Stimulated activated naive CD8-positive, alpha-beta T cell treated with anti-CD3 and anti-CD28 coated beads, Interleukin-15, amount 100 ng/mL, for 72 hours (primary cell): ENCODE results near the gene TMEM72.
A peak's percentile ranks its signal among the peaks of the same experiment; 100 is the strongest.
"Not testable (repeated sequence)": the region's sequence is repeated elsewhere in the genome, so short reads cannot be mapped to it uniquely, and the experiment has no call there.

Source experiments
- ATAC-seq: fragments of 150-1000 bp; cut with Tn5 transposase; 2 replicates; pipeline ENCODE4 v1.10.0; 2021; ENCODE audit warnings: mild to moderate bottlenecking, moderate library complexity
- DNase-seq, 2 donors: peaks; one replicate each; pipeline ENCODE4 v3.0.0; 2021 to 2022
- H3K27ac Mint-ChIP-seq, 2 donors: one replicate each; pipeline ENCODE4 v1.8.0; 2022; ENCODE audit warnings: mild to moderate bottlenecking in 2 of 2, mixed read lengths in 2 of 2, moderate library complexity in 2 of 2
- H3K27me3 Mint-ChIP-seq: one replicate; pipeline ENCODE4 v1.8.0; 2022; ENCODE audit warnings: mixed read lengths
- H3K4me1 Mint-ChIP-seq: one replicate; pipeline ENCODE4 v1.8.0; 2022; ENCODE audit warnings: mild to moderate bottlenecking, mixed read lengths
- H3K4me3 Mint-ChIP-seq, 2 donors: one replicate each; pipeline ENCODE4 v1.8.0; 2022; ENCODE audit warnings: mild to moderate bottlenecking in 2 of 2, mixed read lengths in 2 of 2, moderate library complexity in 1 of 2
- H3K9me3 Mint-ChIP-seq, 2 donors: one replicate each; pipeline ENCODE4 v1.8.0; 2022; ENCODE audit warnings: mixed read lengths in 2 of 2

TMEM72 gene

GRCh38 chr10:44911081-44911540 lies at the start of gene TMEM72:
Gene TMEM72, plus strand, starts transcription at chr10:44911337. Its CDS starts 176 bp downstream, at chr10:44911513.
- H3K4me1 Mint-ChIP-seq = peaks cover 23% of the 10 kb centered on the region
- DNase-seq (no peak), ATAC-seq (no peak)
- no peak within 1 kb of the TSS for H3K4me3 Mint-ChIP-seq
- H3K27ac Mint-ChIP-seq = peak within 1 kb of the TSS in 1 of 2 donors; percentile 71
- H3K27me3 Mint-ChIP-seq = peaks cover 6% of the 10 kb centered on the region
- peaks cover 0 to 7% of the 10 kb centered on the region in 2 donors for H3K9me3 Mint-ChIP-seq

DNA sequence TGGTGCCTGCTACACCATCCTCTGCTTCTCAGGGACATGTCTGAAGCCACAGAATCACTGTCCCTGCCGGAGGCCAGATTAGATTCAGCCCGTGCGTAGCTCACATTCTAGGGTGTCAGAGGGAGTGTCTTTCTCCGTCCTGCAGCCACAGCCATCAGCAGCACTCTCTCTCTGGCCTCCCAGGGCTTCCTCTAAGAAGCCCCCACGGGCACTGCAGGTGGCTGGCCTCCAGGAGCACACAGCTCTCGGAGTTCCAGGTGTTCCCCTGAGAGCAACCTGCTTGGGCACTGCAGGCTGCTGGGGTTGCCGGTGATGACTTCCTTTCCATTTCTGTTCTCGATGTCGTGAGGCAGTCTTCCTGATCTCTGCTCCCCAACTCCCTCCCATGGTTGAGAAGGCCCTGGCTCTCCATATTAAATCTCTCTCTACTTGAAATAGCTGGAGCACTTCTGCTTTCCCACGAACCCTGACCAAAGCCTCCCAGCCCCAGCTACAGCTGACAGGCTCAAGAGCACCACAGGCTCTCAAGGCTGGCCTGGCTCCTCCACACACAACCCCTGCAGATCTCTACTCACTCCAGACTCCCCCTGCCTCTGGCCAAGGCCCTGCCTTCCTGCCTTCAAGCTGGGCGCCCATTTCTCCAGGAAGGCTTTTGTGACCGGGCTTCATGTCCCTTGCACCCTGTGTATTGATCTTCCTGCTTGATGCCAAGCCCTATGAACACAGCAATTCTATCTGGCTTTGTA lies 49.0 kb upstream of the TMEM72 start:
- Mint-ChIP-seq H3K4me1 (peaks cover 18% of the 10 kb centered on the region), H3K27me3 (peaks cover 52% of the 10 kb centered on the region), H3K4me3 (no peak overlapping the region), H3K27ac (no peak overlapping the region), H3K9me3 (no peaks in the 10 kb centered on the region)
- ATAC-seq (no peak), DNase-seq (no peak)

DNA sequence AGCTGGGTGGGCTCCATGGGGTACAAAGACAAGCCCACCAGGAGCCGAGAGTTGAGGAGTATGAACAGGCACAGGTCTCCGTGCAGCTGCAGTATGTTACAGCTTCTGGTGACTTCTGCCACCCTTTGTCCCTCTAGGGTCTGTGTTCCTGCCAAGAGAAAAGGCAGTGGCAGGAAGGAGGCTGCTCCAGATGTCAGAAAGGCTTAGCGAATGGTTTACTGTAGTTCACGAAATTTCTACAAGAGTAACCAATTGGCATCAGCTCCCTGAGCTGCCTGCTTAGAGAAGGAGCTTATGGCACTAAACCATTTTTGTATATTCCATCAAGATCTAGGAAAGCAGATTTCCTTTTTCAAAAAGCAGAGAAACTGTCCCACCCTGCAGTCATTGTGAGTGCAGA lies 48.2 kb upstream of the TMEM72 start:
- ATAC-seq = no peak
- Mint-ChIP-seq H3K4me1 (peaks cover 18% of the 10 kb centered on the region), H3K4me3 (no peak overlapping the region), H3K27ac (no peak overlapping the region), H3K27me3 (peaks cover 52% of the 10 kb centered on the region), H3K9me3 (no peaks in the 10 kb centered on the region)
- DNase-seq = no peak

DNA sequence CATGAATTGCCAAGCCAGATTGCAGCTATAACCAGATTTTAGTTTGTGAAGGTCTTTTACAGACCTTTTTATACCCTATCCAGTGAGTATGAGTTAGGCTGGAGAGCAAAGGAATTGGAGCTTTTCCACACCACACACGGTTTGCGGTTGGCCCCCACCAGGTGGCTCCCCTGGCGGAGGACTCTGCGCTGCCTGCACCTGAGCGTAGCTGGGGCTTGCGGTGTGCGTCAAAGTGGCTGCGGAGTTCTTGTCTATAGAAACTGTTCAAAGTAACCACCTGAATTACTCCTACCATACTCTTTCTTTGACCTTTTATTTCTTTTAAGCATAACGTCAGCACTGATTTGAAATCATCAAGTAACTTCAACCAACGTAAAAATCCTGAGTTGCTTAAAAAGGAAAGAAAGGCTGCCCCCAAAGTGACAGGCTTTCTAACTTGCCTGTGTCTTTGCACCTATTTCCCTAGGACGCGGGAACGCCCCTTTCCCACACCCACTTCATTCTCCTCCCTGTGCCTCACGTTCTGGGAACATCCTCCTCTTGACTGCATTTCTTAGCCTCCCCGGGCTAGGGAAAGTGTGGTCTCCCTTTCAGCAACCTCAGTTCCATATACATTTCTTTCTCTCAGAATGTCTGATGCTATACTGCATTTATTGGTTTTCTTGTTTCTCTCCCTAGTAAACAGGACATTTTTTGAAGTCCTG lies 47.6 kb upstream of the TMEM72 start:
- peak; percentile 44 for ATAC-seq
- DNase-seq = peak in 1 of 2 donors; percentile 24
- H3K4me1 Mint-ChIP-seq = peaks cover 18% of the 10 kb centered on the region
- peaks cover 56% of the 10 kb centered on the region for H3K27me3 Mint-ChIP-seq
- H3K4me3 Mint-ChIP-seq = peak overlapping the region; percentile 89 to 91
- H3K9me3 Mint-ChIP-seq = no peaks in the 10 kb centered on the region
- peak overlapping the region in 1 of 2 donors; percentile 53 for H3K27ac Mint-ChIP-seq

GRCh38 chr10:44864051-44864450 lies 47.1 kb upstream of the TMEM72 start:
- peaks cover 18% of the 10 kb centered on the region for H3K4me1 Mint-ChIP-seq
- H3K27ac Mint-ChIP-seq = peak overlapping the region in 1 of 2 donors; percentile 53
- peak overlapping the region; percentile 89 to 91 for H3K4me3 Mint-ChIP-seq
- ATAC-seq (peak; percentile 64), DNase-seq (peak; percentile 20 to 39)
- H3K27me3 Mint-ChIP-seq = peaks cover 62% of the 10 kb centered on the region
- H3K9me3 Mint-ChIP-seq = no peaks in the 10 kb centered on the region

DNA sequence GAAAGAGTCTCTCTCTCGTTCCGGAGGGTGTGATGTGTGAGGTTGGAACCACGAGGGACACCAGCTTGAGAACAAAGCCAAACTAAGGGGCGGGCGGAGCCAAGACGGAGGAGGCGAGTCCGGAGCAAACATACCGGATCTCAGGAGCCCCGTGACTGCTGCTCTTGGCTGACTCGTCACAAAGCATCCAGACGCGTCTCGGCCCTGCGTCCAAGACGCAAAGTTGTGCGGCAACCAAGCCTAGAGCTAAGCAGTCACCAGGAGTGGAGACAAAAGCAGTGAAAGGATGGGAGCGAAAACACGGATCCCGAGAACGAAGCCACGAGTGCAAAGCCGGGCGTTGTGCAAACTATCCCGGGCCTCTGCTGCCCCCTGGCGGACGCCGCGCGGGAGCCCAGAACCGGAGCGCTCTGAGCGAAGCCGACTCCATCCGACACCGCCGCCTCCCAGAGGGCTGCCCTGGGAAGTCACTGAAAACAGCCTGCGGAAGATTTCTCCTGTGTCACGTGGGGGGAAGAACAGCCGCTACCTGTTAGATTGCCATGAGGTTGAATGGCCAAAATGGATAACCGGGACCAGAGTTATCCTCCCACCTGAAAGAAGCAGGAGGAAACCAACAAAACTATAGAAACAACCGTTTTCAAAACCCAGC lies 46.4 kb upstream of the TMEM72 start:
- ATAC-seq = peak; percentile 80
- Mint-ChIP-seq H3K27me3 (peaks cover 69% of the 10 kb centered on the region), H3K9me3 (no peaks in the 10 kb centered on the region)

GRCh38 chr10:44865289-44865671 lies 45.9 kb upstream of the TMEM72 start:
- H3K4me1 Mint-ChIP-seq = peaks cover 18% of the 10 kb centered on the region
- peaks cover 74% of the 10 kb centered on the region for H3K27me3 Mint-ChIP-seq
- H3K27ac Mint-ChIP-seq = no peak overlapping the region
- no peaks in the 10 kb centered on the region for H3K9me3 Mint-ChIP-seq
- peak overlapping the region; percentile 89 to 91 for H3K4me3 Mint-ChIP-seq
- ATAC-seq (no peak), DNase-seq (no peak)

More for the DNA sequence above, 46.4 kb upstream of the TMEM72 start:
- Mint-ChIP-seq H3K4me1 (peaks cover 18% of the 10 kb centered on the region), H3K27ac (no peak overlapping the region), H3K4me3 (peak overlapping the region; percentile 89 to 91)
- peak; percentile 75 to 82 for DNase-seq

DNA sequence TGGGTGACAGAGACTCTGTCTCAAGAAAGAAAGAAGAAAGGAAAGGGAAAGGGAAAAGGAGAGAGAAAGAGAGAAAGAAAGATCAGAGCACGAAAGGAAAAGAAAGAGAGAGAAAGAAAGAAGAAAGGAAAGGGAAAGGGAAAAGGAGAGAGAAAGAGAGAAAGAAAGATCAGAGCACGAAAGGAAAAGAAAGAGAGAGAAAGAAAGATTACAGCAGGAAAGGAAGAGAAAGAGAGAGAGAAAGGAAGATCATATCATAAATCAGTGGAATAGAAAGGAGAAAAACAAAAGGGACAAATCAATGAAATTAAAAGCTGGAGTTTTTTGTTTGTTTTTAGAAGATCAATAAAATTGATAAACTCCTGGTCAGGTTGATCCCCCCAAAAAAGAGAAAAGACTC lies 44.8 kb upstream of the TMEM72 start:
- ATAC-seq, H3K9me3 Mint-ChIP-seq, DNase-seq: not testable (repeated sequence)
- Mint-ChIP-seq H3K27me3 (peaks cover 75% of the 10 kb centered on the region), H3K4me3 (peak overlapping the region in 1 of 2 donors; percentile 2), H3K27ac (peak overlapping the region in 1 of 2 donors; percentile 63), H3K4me1 (peaks cover 18% of the 10 kb centered on the region)

- H3K27me3 Mint-ChIP-seq = peaks cover 43% of the 10 kb centered on the region
- no peak for ATAC-seq
- no peak for DNase-seq
- no peak overlapping the region for H3K27ac Mint-ChIP-seq
- H3K4me3 Mint-ChIP-seq = no peak overlapping the region
- H3K9me3 Mint-ChIP-seq = no peaks in the 10 kb centered on the region
- peaks cover 1% of the 10 kb centered on the region for H3K4me1 Mint-ChIP-seq
These were observed 41.1 kb upstream of the TMEM72 start for GRCh38 chr10:44870031-44870430.

- DNase-seq (no peak), ATAC-seq (no peak)
- Mint-ChIP-seq H3K27ac (no peak overlapping the region), H3K27me3 (peaks cover 23% of the 10 kb centered on the region), H3K4me1 (no peaks in the 10 kb centered on the region), H3K4me3 (no peak overlapping the region), H3K9me3 (no peaks in the 10 kb centered on the region)
These were observed 38.0 kb upstream of the TMEM72 start for GRCh38 chr10:44873160-44873559.

DNA sequence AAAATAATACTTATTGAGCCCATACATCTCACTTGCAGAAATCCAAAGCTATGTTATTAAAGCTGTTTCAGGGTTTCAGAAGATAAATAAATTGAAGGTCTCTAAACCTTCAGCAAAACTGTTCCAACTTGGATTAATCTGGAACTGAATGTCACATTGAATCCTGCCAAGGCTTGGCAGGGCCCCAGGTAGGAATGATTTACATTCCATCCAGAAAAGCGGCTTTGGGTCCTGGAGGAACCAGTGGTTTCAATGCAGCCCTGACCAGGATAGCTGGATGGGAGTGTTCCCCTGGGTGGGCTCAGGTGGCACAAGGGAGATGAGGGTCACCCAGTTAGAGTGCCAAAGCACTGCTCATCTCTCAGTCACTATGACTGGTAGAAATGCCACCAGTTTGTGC lies 37.0 kb upstream of the TMEM72 start:
- Mint-ChIP-seq H3K27ac (no peak overlapping the region), H3K9me3 (no peaks in the 10 kb centered on the region), H3K4me3 (no peak overlapping the region), H3K27me3 (peaks cover 14% of the 10 kb centered on the region), H3K4me1 (peaks cover 8% of the 10 kb centered on the region)
- ATAC-seq (no peak), DNase-seq (no peak)

- Mint-ChIP-seq H3K4me3 (peak overlapping the region; percentile 80 to 88), H3K27ac (peak overlapping the region in 1 of 2 donors; percentile 88), H3K4me1 (peaks cover 19% of the 10 kb centered on the region), H3K9me3 (no peaks in the 10 kb centered on the region), H3K27me3 (peaks cover 29% of the 10 kb centered on the region)
- ATAC-seq = peak; percentile 77
- peak; percentile 69 to 77 for DNase-seq
These were observed 32.2 kb upstream of the TMEM72 start for GRCh38 chr10:44878706-44879530.

- H3K27me3 Mint-ChIP-seq = peaks cover 29% of the 10 kb centered on the region
- ATAC-seq = no peak
- H3K27ac Mint-ChIP-seq = no peak overlapping the region
- peak overlapping the region; percentile 80 to 88 for H3K4me3 Mint-ChIP-seq
- no peaks in the 10 kb centered on the region for H3K9me3 Mint-ChIP-seq
- no peak for DNase-seq
- H3K4me1 Mint-ChIP-seq = peaks cover 19% of the 10 kb centered on the region
These were observed 31.6 kb upstream of the TMEM72 start for GRCh38 chr10:44879531-44879899.

- Mint-ChIP-seq H3K27me3 (peaks cover 29% of the 10 kb centered on the region), H3K27ac (no peak overlapping the region), H3K4me3 (peak overlapping the region; percentile 0 to 70), H3K9me3 (no peaks in the 10 kb centered on the region), H3K4me1 (peaks cover 19% of the 10 kb centered on the region)
- ATAC-seq (no peak), DNase-seq (no peak)
These were observed 30.9 kb upstream of the TMEM72 start for GRCh38 chr10:44880090-44880715.

GRCh38 chr10:44881649-44882048 lies 29.5 kb upstream of the TMEM72 start:
- no peak overlapping the region for H3K27ac Mint-ChIP-seq
- no peak for ATAC-seq
- peaks cover 29% of the 10 kb centered on the region for H3K27me3 Mint-ChIP-seq
- H3K9me3 Mint-ChIP-seq = no peaks in the 10 kb centered on the region
- no peak overlapping the region for H3K4me3 Mint-ChIP-seq
- peaks cover 24% of the 10 kb centered on the region for H3K4me1 Mint-ChIP-seq
- DNase-seq = no peak
